HCT116 (cell line): ENCODE data around the gene CNPPD1. TPM values are rescaled to one million over a fixed set of nuclear protein-coding genes. Genes with fewer than 3 reads are reported as not detected.

Experiments used
- ATAC-seq: fragments of 200-7000 bp; cut with Tn5 transposase; 2 replicates; pipeline ENCODE4 v1.9.1; 2020; ENCODE audit warnings: mild to moderate bottlenecking, moderate library complexity
- BruUV-seq: library from RNA; stranded (reverse); fragments of 400-500 nt; replicated peaks from 2 replicates; lab custom pipeline; 2021; lab: Mats Ljungman, UMichigan
- CTCF ChIA-PET: fragments of 300-600 bp; sonication (Branson Sonifier 250); formaldehyde crosslinking; loops from one replicate; lab custom pipeline; 2021; ENCODE audit warnings: antibody characterized with exemption; lab: Charles Lee
- POLR2A ChIA-PET: fragments of 300-600, 350-600 bp; sonication (Branson Sonifier 250); formaldehyde crosslinking; loops from one replicate; lab custom pipeline; 2021; ENCODE audit warnings: antibody characterized with exemption; lab: Charles Lee
- RAD21 ChIA-PET, 2 experiments: fragments of 300-600 bp; sonication (Branson Sonifier 250); formaldehyde crosslinking; loops; one replicate each; lab custom pipeline; 2023; ENCODE audit warnings: low total read pairs in 2 of 2; ENCODE audit not compliant: uncharacterized antibody in 2 of 2, unreplicated experiment in 2 of 2, low non-redundant PET in 1 of 2; lab: Charles Lee
- DNase-seq: peaks from one replicate; pipeline ENCODE4 v3.0.0-alpha.2; 2010; ENCODE audit warnings: low read depth, low spot score
- H2AFZ ChIP-seq: fragments of 200-600 bp; shearing (Covaris generic), sonication (generic); 2 replicates; pipeline ENCODE4 v1.6.1; 2017; ENCODE audit warnings: low read depth, mixed run types, mixed read lengths, antibody characterized with exemption, low read length; ENCODE audit not compliant: poor library complexity, severe bottlenecking
- H3K27ac ChIP-seq: 2 replicates; pipeline ENCODE4 v1.5.1; 2012; ENCODE audit warnings: low read depth, low read length
- H3K27me3 ChIP-seq: fragments of 200-600 bp; sonication (generic); 2 replicates; pipeline ENCODE4 v1.6.1; 2016; ENCODE audit warnings: mixed run types, low read length, mixed read lengths; ENCODE audit not compliant: insufficient read depth
- H3K36me3 ChIP-seq, 2 experiments: fragments of 200-500 bp in 1 of 2; fragments of 200-600 bp in 1 of 2; sonication (Bioruptor generic) in 1 of 2; sonication (generic) in 1 of 2; 2 replicates each; pipeline versions ENCODE4 v1.5.1 to v1.6.1; 2014 to 2016; ENCODE audit warnings: low read length in 2 of 2, inconsistent platforms in 1 of 2, mixed read lengths in 1 of 2, mixed run types in 1 of 2; ENCODE audit not compliant: insufficient read depth in 2 of 2, control insufficient read depth in 1 of 2
- H3K4me1 ChIP-seq, 2 experiments: fragments of 200-600 bp in 1 of 2; sonication (generic) in 1 of 2; 2 replicates each; pipeline versions ENCODE4 v1.5.1 to v1.6.1; 2012 to 2017; ENCODE audit warnings: low read length in 2 of 2, inconsistent platforms in 1 of 2, mild to moderate bottlenecking in 1 of 2, mixed read lengths in 1 of 2, mixed run types in 1 of 2, moderate library complexity in 1 of 2; ENCODE audit not compliant: insufficient read depth in 2 of 2, control insufficient read depth in 1 of 2
- H3K4me2 ChIP-seq: fragments of 200-600 bp; sonication (generic); 2 replicates; pipeline ENCODE4 v1.6.1; 2017; ENCODE audit warnings: mixed run types, low read length, mixed read lengths
- H3K4me3 ChIP-seq, 2 experiments: fragments of 200-600 bp in 1 of 2; sonication (generic) in 1 of 2; replicated peaks in 1 of 2; 2 replicates each; pipeline ENCODE4 v1.5.1; 2011 to 2016; ENCODE audit warnings: low read length in 2 of 2, control low read depth in 1 of 2, low read depth in 1 of 2, mild to moderate bottlenecking in 1 of 2, mixed read lengths in 1 of 2, mixed run types in 1 of 2
- H3K79me2 ChIP-seq: fragments of 200-600 bp; sonication (generic); 2 replicates; pipeline ENCODE4 v1.6.1; 2017; ENCODE audit warnings: mild to moderate bottlenecking, mixed run types, low read length, moderate library complexity, mixed read lengths; ENCODE audit not compliant: insufficient read depth
- H3K9ac ChIP-seq: fragments of 200-600 bp; sonication (generic); 2 replicates; pipeline ENCODE4 v1.6.1; 2016; ENCODE audit warnings: low read length, mixed read lengths
- H3K9me2 ChIP-seq: fragments of 200-600 bp; sonication (generic), shearing (Covaris generic); 2 replicates; pipeline ENCODE4 v1.6.1; 2017; ENCODE audit warnings: mixed run types, mild to moderate bottlenecking, moderate library complexity; ENCODE audit not compliant: insufficient read depth
- H3K9me3 ChIP-seq, 2 experiments: fragments of 200-500 bp in 1 of 2; fragments of 200-600 bp in 1 of 2; sonication (Bioruptor generic) in 1 of 2; sonication (generic) in 1 of 2; 2 replicates each; pipeline ENCODE4 v1.6.1; 2014 to 2017; ENCODE audit warnings: low read length in 2 of 2, mixed read lengths in 2 of 2, inconsistent platforms in 1 of 2, low read depth in 1 of 2, mild to moderate bottlenecking in 1 of 2, mixed run types in 1 of 2, moderate library complexity in 1 of 2; ENCODE audit not compliant: control insufficient read depth in 1 of 2, insufficient read depth in 1 of 2
- H4K20me1 ChIP-seq: fragments of 200-600 bp; sonication (generic), shearing (Covaris generic); 2 replicates; pipeline ENCODE4 v1.6.1; 2017; ENCODE audit warnings: mixed run types, mild to moderate bottlenecking, moderate library complexity; ENCODE audit not compliant: insufficient read depth
- ELF1 ChIP-seq: IDR thresholded peaks from 2 replicates; pipeline ENCODE4 v1.6.1; 2012; ENCODE audit warnings: low read depth, borderline replicate concordance
- EZH2 ChIP-seq: fragments of 200-600 bp; sonication (generic); IDR thresholded peaks from 2 replicates; pipeline ENCODE4 v1.6.1; 2017; ENCODE audit warnings: antibody characterized with exemption, mixed run types
- EZH2phosphoT487 ChIP-seq: fragments of 200-600 bp; IDR thresholded peaks from 2 replicates; pipeline ENCODE4 v1.6.1; 2018; ENCODE audit warnings: antibody characterized with exemption, borderline replicate concordance
- FOSL1 ChIP-seq: IDR thresholded peaks from 2 replicates; pipeline ENCODE4 v1.6.1; 2012; ENCODE audit warnings: low read depth
- JUND ChIP-seq: IDR thresholded peaks from 2 replicates; pipeline ENCODE4 v1.6.1; 2012
- POLR2AphosphoS5 ChIP-seq: IDR thresholded peaks from 2 replicates; pipeline ENCODE4 v1.6.1; 2011; ENCODE audit warnings: mild to moderate bottlenecking, low read depth, low read length, moderate library complexity
- REST ChIP-seq: IDR thresholded peaks from 2 replicates; pipeline ENCODE4 v1.6.1; 2012; ENCODE audit warnings: low read depth
- SP1 ChIP-seq: IDR thresholded peaks from 2 replicates; pipeline ENCODE4 v1.6.1; 2012; ENCODE audit warnings: low read depth
- SRF ChIP-seq: IDR thresholded peaks from 2 replicates; pipeline ENCODE4 v1.6.1; 2012; ENCODE audit warnings: low read depth
- TCF7L2 ChIP-seq: IDR thresholded peaks from 2 replicates; pipeline ENCODE4 v1.7.0; 2011; ENCODE audit warnings: borderline replicate concordance, inconsistent platforms; ENCODE audit not compliant: insufficient read depth, insufficient read length; ENCODE audit errors: extremely low read depth
- YY1 ChIP-seq: IDR thresholded peaks from 2 replicates; pipeline ENCODE4 v1.6.1; 2011; ENCODE audit warnings: low read length, low read depth, moderate library complexity, mild to moderate bottlenecking; ENCODE audit not compliant: insufficient replicate concordance; ENCODE audit errors: extremely low read depth
- ZFX ChIP-seq: fragments of 450-650 bp; IDR thresholded peaks from 2 replicates; pipeline ENCODE4 v1.6.1; 2017
- ZNF274 ChIP-seq: fragments of 200-500 bp; sonication (Bioruptor generic); IDR thresholded peaks from 2 replicates; pipeline ENCODE4 v1.6.1; 2014; ENCODE audit warnings: mild to moderate bottlenecking, low read depth, low read length, inconsistent platforms
- intact Hi-C: fragments of 100-400 bp; cut with micrococcal nuclease; formaldehyde crosslinking; loops from 2 replicates; pipeline ENCODE4 v1.10.0; 2022
- total RNA-seq: library from RNA; stranded (reverse); gene quantifications from one replicate; pipeline ENCODE4 v1.2.1, GENCODE V29; 2021; ENCODE audit not compliant: unreplicated experiment
- TF ChIP-seq, protein P1 (sequence below): IDR thresholded peaks from 2 replicates; pipeline ENCODE4 v1.6.1; 2012
- TF ChIP-seq, protein P2 (sequence below): IDR thresholded peaks from 2 replicates; pipeline ENCODE4 v1.6.1; 2012
- TF ChIP-seq, protein P3 (sequence below), 3 experiments: fragments of 200-600 bp in 1 of 3; sonication (generic) in 1 of 3; IDR thresholded peaks in 2 of 3; conservative IDR thresholded peaks in 1 of 3; 2 replicates each; pipeline ENCODE4 v1.5.1; 2012 to 2017; ENCODE audit warnings: low read depth in 2 of 3, low read length in 2 of 3, antibody characterized with exemption in 1 of 3, borderline replicate concordance in 1 of 3, control low read depth in 1 of 3, mild to moderate bottlenecking in 1 of 3, mixed read lengths in 1 of 3, mixed run types in 1 of 3, moderate library complexity in 1 of 3; ENCODE audit not compliant: insufficient read depth in 1 of 3

The CNPPD1 gene
- total RNA-seq, 1 experiment from 2014 or later, result 41.9 TPM

DNA sequence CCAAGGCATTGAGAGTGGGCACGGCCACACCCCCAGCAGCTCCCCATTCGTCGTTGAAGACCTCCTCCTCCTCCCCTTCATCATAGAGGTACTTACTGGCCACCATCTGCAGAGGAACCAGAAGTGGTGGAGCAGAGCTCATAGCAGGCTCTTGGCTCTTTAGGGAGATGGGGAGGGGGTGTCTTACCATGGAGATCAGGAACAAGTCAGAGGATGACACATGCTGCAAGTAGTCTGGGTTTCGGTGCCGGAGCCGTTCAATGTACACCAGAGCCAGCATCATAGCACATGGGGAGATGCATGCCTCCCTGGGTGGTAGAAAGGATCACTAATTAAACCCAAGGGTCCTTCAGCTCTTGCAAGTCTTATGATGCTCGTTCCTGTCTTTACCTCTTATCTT is 1.9 kb downstream of the CNPPD1 start (continued):
- TF ChIP-seq REST, result no peak

DNA sequence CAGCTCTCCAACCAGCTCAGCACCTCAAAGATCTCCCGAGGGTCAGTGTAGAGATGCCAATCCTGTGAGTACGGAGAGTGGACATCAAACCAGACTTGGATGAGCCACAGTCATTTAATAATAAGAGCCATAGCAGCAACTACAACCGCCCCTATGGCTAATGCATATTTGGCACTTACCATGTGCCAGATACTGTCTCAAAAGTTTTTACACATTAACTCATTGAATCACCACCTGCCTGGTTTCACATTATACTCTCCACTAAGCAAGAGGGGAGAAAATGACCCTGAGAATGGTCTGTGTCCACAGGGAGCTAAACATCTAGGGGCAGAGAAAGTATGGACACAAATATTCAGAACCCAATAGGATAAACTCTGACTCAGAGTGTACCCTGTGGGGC is 2.6 kb downstream of the CNPPD1 start:
- H3K9ac ChIP-seq, result no peak overlapping the region
- H3K4me1 ChIP-seq, result peaks cover 10 to 22% of the 10 kb centered on the region in 2 experiments
- BruUV-seq, result no TSS peak
- intact Hi-C loops, result loop anchor here (10.0 kb wide), 1 partner anchor 361 kb away; no protein-coding TSS in a partner anchor
- no peak for TF ChIP-seq EZH2
- TF ChIP-seq JUND, result no peak
- no peak for TF ChIP-seq ELF1
- TF ChIP-seq FOSL1, result no peak
- no peak for TF ChIP-seq POLR2AphosphoS5
- no peak for TF ChIP-seq YY1
- no peak for TF ChIP-seq ZNF274
- no peak for TF ChIP-seq REST
- TF ChIP-seq ZFX, result no peak
- TF ChIP-seq EZH2phosphoT487, result no peak
- no peak for TF ChIP-seq SRF
- TF ChIP-seq TCF7L2, result no peak
- TF ChIP-seq, protein P1, sequence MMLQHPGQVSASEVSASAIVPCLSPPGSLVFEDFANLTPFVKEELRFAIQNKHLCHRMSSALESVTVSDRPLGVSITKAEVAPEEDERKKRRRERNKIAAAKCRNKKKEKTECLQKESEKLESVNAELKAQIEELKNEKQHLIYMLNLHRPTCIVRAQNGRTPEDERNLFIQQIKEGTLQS, result no peak
- TF ChIP-seq, protein P2, sequence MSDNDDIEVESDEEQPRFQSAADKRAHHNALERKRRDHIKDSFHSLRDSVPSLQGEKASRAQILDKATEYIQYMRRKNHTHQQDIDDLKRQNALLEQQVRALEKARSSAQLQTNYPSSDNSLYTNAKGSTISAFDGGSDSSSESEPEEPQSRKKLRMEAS, result no peak
- TF ChIP-seq SP1, result no peak
- TF ChIP-seq, protein P3, sequence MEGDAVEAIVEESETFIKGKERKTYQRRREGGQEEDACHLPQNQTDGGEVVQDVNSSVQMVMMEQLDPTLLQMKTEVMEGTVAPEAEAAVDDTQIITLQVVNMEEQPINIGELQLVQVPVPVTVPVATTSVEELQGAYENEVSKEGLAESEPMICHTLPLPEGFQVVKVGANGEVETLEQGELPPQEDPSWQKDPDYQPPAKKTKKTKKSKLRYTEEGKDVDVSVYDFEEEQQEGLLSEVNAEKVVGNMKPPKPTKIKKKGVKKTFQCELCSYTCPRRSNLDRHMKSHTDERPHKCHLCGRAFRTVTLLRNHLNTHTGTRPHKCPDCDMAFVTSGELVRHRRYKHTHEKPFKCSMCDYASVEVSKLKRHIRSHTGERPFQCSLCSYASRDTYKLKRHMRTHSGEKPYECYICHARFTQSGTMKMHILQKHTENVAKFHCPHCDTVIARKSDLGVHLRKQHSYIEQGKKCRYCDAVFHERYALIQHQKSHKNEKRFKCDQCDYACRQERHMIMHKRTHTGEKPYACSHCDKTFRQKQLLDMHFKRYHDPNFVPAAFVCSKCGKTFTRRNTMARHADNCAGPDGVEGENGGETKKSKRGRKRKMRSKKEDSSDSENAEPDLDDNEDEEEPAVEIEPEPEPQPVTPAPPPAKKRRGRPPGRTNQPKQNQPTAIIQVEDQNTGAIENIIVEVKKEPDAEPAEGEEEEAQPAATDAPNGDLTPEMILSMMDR (IDR thresholded peaks at IDR 0.05 in 2 of 3, conservative IDR thresholded peaks at IDR 0.05 in 1 of 3; ENCODE audit: borderline replicate concordance in 1 of 3, insufficient read depth in 1 of 3, low read depth in 2 of 3, low read length in 2 of 3), result no peak
- no peak overlapping the region for H3K4me3 ChIP-seq
- H3K9me3 ChIP-seq, result no peaks in the 10 kb centered on the region
- H2AFZ ChIP-seq, result no peak overlapping the region
- no peak overlapping the region for H3K4me2 ChIP-seq
- DNase-seq (no peak), ATAC-seq (no peak)
- H3K27me3 ChIP-seq, result no peaks in the 10 kb centered on the region
- no peaks in the 10 kb centered on the region for H3K9me2 ChIP-seq
- H3K79me2 ChIP-seq, result peaks cover 16% of the 10 kb centered on the region
- H3K27ac ChIP-seq, result no peak overlapping the region
- CTCF ChIA-PET, result no interaction called here
- H3K36me3 ChIP-seq, result peaks cover 0 to 7% of the 10 kb centered on the region in 2 experiments; a peak in 2 of 4 replicates
- POLR2A ChIA-PET, result no interaction called here
- RAD21 ChIA-PET, result no interaction called here
- H4K20me1 ChIP-seq, result no peaks in the 10 kb centered on the region
